ENCODE data around the gene FAM234B.

Gene FAM234B, protein sequence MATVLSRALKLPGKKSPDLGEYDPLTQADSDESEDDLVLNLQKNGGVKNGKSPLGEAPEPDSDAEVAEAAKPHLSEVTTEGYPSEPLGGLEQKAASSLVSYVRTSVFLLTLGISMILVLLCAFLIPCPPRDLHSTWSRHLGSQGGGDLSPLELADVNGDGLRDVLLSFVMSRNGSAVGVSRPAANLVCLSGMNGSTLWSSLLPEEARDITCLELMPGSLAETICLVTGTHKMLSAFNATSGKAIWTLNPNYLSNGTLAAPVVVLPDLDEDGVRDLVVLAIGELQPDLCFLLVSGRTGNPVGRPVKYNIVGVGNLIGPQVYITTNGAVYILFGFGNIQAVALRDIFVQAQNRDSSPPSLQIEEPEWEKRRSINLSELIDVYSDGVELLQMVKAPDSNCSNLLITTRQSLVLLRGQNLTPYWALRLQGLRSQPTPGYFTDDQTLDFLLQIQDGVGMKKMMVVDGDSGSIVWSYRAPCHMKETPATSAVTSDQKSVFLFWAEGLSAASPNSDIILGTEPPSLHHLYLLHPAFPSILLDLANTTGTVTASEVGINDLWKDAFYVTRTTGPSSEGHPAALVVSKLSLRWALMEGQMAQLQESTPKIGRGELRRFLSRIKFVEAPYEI

DNA sequence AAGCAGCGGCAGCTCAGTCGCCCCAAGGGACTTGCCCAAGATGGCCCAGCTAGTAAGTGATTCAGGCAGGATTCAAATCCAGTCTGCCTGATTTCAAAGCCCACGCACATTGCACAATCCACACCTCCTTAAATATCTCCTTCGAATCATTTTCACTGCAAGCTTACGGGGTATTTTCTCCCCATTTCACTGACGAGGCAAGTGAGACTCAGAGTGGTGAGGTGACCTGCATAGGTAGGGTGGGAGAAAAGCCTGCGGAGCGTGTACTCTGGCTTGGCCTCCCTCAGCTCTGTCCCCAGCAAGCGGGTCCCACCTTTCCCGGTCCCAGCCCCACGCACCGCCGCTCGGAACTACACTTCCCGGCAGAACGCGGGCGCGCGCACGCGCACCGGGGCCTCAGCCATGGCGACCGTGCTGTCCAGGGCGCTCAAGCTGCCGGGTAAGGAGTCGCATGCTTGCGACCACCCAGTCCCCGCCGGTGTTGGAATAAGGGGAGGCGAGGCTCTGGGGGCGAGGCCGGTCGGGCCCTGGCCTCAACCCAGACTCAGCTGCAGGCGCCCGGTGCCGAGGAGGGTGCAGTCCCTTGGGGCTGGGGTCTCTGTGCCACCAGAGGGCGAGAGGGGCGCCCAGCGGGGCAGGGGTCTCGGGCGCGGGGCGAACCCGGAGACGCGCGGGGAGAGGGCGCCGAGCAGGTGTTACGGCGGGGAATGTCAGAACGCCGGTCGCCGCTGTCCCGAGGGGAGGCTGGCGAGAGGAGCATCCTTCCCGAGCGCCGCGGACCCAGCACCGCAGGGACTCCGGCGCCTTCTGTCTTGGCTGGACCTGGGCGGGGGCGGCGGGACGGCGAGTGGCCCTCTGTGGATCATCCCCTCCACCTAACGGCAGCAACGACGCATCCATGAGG is at the start of gene FAM234B:
TSS of gene FAM234B (plus strand) at position 380 of the 904 bp plus-strand sequence. CDS start at position 403, 23 bp downstream.
- DNase-seq, result peak; percentile 49 to 77

DNA sequence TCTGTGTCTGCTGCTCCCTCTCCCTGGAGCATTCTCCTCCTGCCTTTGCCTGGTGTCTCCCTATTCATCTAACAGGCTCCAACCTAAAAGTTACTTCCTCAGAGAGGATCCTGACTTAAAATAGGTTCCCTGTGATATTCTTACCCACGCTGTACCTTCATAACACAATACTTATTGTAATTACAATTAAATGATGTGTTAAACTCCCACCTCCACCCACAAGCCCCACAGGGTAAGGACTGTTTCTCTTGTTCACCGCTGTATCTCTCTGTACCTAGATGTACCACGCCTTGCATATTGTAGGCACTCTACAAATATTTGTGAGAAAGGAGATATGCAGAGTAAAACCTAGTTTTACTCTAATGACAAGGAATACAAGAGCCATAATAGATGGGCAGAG is 49.1 kb upstream of the FAM234B start:
- DNase-seq, result no peak

DNA sequence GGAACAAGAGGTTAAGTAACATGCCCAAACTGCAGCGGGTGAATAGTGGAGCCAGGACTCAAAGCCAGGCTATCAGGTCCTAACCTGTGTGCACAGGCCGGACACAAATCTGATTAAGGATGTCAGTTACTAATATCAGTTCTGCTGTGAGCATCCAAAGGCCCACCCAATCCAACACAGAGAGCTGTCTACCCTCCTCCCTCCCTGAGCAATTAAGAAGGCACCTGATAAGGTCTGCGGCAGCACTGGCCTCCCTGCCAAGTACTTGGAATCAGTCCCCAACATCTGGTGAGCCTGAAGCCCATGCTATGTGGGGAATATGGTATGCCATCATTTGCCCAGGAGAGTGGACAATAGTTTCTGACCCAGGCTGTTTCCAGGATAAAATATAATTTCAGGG is 48.0 kb upstream of the FAM234B start:
- no peak for DNase-seq

DNA sequence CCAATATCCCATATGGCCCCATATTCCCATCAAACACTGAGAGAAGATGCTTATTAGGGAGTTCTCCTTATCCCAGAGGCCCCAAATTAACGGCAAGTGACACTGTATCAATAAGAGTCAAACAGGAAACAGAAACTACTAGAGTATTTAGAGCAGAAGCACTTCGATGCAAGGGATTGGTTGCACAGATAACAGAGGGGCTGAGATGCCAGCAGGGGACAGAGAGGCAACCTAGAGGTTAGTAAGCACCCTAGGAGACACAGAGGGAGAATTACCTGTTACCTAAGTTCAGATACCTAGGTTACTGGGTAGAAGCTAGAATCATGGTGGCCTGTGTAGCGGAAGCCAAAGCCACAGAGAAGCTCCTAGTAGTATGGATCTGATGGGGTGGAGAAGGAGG is 47.0 kb upstream of the FAM234B start:
- DNase-seq, result no peak

DNA sequence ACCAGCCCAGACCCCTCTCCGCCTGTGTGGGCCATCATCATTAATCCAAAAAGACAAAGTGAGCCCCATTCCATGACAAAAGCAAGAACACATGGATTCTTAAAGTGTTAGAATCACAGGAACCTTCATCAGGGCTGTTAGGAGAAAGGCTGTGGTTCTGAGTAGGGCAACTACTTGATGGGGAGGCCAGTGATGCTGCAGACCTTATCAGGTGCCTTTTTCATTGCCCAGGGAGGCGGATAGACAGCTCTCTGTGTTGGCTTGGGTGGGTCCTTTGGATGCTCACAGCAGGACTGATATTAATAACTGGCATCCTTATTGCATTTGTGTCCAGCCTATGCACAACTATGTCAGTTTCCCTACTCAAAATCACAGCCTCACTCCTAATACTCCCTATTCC is 46.4 kb upstream of the FAM234B start:
- no peak for DNase-seq

DNA sequence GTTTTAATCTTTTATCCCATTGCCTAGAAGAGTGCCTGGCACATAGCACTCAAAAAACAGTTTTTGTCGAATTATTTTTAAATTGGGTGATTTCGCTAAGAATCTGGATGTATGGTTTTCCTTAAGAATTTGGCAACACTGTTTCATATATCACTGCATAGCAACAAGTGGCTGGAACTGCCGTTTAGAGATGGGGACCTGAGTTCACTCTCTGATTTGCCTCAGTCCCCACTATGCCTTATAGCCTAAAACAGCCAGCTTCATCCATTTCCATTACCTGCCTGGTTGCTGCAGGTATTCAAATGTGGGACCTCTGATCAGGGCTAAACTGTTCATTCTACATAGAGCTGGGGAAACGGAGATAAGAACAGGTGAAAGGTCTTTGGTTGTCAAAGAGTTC is 45.9 kb upstream of the FAM234B start:
- no peak for DNase-seq

DNA sequence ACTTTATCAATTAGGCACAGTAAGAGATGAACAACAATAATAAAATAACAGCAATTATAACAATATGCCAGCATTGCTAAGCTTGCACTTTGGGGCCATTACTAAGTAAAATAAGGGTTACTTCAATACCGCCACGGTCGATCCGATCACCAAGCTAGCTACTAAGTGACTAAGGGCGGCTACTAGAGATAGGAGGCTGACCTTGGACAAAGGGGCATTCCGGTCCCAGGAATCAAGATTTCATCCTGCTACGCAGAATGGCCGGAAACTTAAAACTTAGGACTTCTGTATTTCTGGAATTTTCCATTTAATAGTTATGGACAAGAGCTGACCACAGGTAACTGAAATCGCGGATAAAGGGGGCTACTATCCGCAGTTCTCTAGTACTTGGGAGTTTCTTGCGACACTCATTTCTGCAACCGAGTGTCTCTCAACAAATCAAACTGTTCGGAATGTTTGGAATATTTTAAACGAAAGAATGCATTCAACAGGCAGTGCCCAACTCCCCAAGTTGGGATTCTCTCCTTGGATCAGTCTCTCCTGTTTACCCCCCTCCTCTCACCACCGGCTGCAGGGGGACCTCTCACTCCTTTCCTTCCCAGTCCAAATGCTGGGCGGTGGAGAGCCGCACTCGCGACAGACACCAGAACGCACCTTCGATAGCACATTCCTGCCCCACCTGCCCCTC is 44.8 kb upstream of the FAM234B start:
- peak in 1 of 2 experiments; percentile 53 for DNase-seq

DNA sequence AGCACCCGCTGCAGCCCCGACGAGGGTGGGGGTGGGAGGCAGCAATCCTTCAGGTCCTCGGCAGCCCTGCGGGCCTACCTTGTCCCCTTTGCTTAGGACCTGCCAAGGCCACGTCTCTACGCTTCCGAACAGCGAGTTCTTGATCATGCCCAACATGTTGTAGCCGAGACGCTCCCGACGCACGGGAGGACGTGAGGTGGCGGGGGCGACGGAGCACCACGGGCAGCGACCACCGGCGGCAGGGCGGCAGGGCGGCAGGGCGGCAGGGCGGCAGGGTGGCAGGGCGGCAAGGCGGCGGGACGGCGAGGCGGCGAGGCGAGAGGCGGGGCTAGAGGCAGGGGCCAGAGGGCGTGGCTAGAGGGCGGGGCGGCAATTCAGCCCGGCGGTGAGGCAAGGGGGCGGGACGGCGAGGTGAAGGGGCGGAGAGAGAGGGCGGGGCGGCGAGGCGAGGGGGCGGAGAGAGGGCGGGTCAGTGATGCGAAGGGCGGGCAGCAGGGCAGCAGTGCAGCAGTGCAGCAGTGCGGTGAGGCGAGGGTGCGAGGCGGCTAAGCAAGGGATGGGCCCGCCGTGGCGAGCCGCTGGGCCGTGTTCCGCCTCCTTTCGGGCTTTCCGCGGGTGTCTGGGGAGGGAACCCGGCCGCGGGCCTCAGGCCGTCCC is 44.1 kb upstream of the FAM234B start, which contains the start of gene HEBP1:
TSS of gene HEBP1 (minus strand) at position 307 of the 657 bp plus-strand sequence. CDS start at position 156, 151 bp downstream.
- peak; percentile 77 to 89 for DNase-seq

DNA sequence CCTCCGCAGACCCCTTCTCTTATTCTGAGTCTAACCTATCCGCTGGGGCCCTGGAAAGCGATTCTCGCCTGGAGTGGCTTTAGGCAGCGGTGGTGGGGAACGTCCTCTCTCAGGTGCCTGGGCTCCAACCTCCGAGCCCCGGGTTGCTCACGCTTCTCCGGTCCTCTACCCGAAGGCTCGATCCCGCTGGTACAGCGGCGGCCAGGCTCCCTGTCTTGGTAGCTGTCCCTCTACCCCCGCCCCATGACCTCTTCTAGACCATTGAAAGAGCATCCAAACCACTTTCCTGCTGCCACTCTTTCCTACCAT is 43.6 kb upstream of the FAM234B start:
- peak; percentile 51 to 57 for DNase-seq

DNA sequence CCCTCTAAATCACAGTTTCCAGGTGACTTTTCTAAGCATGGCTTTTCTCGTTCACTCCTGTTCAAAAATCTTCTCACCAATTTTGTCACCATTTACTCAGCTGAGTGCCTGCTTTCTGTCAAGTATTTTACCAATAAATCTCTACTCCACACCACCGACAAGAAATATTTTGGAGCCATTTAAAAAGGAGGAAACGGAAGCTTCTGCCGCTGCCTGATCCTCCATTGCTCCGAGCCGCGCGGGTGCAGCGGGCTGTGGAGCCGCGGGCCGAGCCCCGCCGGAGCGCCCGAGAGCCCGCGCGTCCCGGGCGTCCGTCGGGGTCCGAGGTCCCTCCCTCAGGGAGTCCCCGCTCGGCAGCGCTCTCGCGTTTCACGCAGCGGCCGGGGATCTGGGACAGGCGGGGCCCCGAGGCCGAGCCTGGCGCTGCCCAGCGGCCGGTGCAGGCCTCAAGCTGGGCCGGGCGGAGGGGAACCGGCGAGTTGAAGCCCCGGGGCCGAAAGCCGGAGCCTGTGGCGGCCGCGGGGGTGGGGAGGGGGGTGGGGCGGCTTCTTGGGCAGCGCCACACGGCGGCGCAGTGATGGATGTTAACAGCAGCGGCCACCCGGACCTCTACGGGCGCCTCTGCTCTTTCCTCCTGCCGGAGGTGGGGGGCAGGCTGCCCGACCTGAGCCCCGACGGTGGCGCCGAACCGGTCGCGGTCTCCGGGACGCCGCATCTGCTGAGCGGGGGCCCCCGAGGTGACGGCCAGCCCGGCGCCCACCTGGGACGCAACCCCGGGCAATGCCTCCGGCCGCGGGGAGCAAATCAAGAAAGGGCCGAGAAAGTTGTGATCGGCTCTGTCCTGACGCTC is 43.0 kb upstream of the FAM234B start:
- DNase-seq, result peak; percentile 49 to 50

DNA sequence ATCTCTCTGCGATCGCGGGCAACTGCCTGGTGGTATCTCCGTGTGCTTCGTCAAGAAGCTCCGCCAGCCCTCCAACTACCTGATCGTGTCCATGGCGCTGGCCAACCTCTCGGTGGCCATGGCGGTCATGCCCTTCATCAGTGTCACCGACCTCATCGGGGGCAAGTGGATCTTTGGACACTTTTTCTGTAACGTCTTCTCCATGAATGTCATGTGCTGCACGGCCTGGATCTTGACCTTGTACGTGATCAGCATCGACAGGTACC is 42.5 kb upstream of the FAM234B start:
- no peak for DNase-seq

DNA sequence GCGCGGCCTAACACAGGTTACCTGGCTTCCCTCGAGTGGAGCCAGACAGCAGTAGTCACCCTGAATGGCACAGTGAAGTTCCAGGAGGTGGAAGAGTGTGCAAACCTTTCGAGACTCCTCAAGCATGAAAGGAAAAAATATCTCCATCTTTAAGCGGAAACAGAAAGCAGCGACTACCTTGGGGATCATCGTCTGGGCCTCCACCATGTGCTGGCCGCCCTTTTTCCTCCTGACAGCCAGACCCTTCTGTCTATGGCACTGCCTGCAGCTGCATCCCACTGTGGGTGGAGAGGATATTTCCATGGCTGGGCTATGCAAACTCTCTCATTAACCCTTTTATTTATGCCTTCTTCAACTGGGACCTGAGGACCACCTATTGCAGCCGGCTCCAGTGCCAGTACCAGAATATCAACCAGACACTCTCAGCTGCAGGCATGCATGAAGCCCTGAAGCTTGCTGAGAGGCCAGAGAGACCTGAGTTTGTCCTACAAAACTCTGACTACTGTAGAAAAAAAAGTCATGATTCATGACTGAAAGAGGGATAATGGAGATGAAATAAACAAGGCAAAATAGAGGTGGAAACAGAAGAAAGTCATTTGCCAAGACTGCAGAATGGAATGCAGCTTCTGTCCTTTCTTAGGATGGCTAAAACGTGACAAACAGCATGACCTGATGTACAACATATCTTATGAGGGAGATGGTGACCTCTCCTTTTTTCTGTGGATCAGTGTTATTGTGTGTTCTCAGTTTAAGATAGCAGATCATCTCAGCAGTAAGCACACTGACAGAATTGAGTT is 41.7 kb upstream of the FAM234B start:
- no peak for DNase-seq

DNA sequence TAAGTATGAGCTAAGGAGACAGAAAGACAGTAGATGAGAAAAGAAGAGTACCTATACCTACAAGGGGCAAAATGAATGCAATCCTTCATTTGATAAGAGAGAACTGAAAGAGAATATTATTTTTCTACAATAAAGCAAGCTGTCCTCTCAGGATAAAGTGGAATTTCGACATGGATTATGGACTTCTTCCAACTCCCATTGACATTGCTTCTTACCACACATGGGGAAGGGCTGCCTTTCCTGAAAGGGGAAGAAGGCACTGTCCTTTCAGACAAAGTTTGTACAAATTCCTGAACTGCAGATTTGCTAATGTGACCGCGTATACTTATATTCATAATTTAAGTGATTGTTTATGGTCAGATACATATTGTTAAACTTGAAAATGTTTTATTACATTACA is 39.8 kb upstream of the FAM234B start:
- no peak for DNase-seq

DNA sequence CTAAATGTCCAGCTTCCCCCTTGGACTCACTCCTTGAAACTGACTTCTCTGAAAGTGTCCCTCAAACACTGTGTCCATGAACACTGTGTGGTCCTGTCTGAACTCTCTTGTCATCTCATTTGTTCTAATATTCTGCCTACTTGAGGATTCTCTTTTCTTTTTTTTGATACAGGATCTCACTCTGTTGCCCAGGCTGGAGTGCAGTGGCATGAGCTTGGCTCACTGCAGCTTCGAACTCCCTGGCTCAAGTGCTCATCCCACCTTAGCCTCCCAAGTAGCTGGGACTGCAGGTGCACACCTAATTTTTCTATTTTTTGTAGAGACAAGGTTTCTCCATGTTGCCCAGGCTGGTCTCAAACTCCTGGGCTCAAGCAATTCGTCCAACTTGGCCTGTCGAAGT is 39.2 kb upstream of the FAM234B start:
- DNase-seq, result no peak

DNA sequence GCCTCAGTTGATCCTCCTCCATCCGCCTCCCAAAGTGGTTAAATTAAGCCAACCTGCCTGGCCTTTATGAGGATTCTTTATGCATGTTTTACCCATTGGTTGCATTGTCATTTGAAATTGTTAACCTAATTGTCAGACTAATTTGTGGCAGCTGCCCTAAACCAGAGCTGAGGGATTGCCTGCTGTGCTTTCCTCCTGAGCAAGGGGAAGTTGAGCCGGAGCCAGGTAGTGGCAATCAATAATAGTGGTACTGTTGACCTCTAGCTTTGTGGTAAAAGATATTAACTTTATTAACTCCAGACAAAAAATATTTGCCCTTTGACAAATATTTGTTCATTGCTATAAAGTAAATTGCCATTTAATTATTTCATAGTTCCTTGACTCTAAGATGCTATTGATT is 38.5 kb upstream of the FAM234B start:
- DNase-seq, result peak; percentile 19 to 66

DNA sequence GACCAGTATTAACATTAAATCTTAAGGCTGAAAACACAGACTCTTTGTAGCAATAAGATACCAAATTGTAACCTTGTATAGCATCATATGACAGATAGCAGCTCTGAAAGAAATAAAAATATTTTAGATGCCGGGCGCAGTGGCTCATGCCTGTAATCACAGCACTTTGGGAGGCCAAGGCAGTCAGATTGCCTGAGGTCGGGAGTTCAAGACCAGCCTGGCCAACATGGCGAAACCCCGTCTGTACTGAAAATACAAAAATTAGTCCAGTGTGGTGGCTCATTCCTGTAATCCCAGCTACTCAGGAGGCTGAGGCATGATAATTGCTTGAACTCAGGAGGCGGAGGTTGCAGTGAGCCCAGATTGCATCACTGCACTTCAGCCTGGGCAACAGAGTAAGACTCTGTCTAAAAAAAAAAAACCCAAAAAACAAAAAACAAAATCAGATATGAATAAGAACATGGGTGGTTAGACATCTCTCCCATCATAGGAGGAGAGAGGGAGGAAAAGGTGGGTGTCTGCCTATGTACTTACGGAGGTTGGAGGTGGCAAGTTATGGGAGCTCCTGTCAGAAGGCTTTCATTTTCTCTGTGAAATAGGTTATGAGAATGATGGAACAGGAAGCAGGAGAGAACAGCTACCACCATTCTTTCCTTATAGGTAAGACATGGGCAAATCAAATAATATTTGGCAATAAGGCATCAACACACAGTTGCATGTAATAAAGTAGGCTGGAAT is 36.5 kb upstream of the FAM234B start:
- no peak for DNase-seq

DNA sequence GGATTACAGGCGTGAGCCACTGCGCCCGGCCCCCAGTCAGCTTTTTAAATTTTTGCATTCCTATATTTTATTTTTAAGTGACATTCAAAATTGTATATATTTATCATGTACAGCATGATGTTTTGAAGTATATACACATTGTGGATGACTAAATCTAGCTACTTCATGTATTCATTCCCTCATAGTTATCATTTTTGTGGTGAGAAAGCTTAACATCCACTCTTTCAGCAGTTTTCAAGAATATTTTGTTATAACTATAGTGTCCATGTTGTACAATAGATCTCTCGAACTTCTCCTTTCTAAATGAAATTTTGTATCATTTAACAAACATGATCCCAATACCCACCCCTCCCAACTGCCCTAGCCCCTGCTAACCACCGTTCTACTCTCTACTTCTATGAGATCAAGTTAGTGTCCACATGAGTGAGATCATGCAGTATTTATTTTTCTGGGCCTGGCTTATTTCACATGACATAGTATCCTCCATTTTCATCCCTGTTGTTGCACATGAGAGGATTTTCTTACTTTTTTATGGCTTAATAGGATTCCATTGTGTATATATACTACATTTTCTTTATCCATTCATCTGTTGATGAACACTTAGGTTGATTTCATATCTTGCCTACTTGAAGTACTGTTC is 35.3 kb upstream of the FAM234B start:
- DNase-seq, result no peak

DNA sequence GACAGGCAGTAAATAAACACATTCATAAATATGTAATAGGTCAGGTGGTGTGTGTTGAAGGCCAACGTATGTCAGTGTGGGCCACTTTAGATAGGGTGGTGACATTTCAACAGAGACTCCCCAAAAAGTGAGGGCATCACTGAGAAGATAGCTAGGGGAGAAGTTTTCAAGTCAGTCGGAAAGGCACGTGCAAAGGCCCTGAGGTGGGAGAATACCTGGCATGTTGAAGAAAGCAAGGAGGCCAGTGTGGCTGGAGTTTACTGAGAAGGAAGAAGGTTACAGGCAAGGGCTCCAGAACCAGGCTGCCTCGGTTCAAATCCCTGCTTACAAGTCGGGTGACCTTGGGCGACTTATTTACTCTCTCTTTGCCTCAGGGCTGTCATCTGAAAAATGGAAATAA is 33.1 kb upstream of the FAM234B start:
- DNase-seq, result no peak

DNA sequence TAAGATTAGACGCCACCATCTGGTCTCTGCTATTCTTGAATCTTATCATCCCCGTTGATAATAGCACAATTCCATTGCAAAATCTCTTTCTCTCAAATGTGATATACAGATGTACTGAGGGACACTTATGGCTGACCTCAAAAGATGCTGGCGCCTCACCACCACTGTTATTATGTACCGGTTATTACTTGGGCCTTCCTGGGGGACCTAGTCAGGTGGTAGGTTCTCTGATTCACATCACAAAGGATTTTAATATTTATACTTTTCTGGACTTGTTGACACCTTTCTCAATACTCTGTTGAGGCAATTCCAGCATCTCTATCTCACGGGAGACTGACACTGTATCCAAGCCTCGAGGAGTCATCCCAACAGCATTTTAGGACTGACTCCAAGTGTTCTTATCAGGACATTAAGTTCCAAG is 21.3 kb upstream of the FAM234B start:
- no peak for DNase-seq
